ACC112 (cell line): ENCODE measurements around the gene CENPB.
A peak's percentile ranks its signal among the peaks of the same experiment; 100 is the strongest.

Experiments
- H2AFZ ChIP-seq: fragments of 200-600 bp; sonication (generic); one replicate; pipeline ENCODE4 v1.6.0; 2017; ENCODE audit warnings: antibody characterized with exemption, low read length; ENCODE audit not compliant: unreplicated experiment
- H3K27ac ChIP-seq: fragments of 200-600 bp; sonication (generic); 2 replicates; pipeline ENCODE4 v1.5.1; 2014; ENCODE audit warnings: low read depth, mild to moderate bottlenecking, antibody characterized with exemption, low read length, moderate library complexity
- H3K27me3 ChIP-seq: fragments of 200-600 bp; sonication (generic); 2 replicates; pipeline ENCODE4 v1.6.1; 2014; ENCODE audit warnings: mild to moderate bottlenecking, antibody characterized with exemption, low read length, moderate library complexity, mixed read lengths; ENCODE audit not compliant: insufficient read depth
- H3K36me3 ChIP-seq: fragments of 200-600 bp; sonication (generic); 2 replicates; pipeline ENCODE4 v1.6.1; 2016; ENCODE audit warnings: mild to moderate bottlenecking, antibody characterized with exemption, low read length, moderate library complexity, mixed read lengths; ENCODE audit not compliant: insufficient read depth
- H3K4me1 ChIP-seq: fragments of 200-600 bp; sonication (generic); one replicate; pipeline ENCODE4 v1.6.1; 2016; ENCODE audit warnings: low read length, mixed read lengths; ENCODE audit not compliant: insufficient read depth, unreplicated experiment, control insufficient read depth
- H3K4me3 ChIP-seq: fragments of 200-600 bp; sonication (generic); 2 replicates; pipeline ENCODE4 v1.5.1; 2014; ENCODE audit warnings: mild to moderate bottlenecking, low read depth, low read length
- H3K79me2 ChIP-seq: fragments of 200-600 bp; sonication (generic); one replicate; pipeline ENCODE4 v1.6.0; 2016; ENCODE audit warnings: low read length; ENCODE audit not compliant: control insufficient read depth, unreplicated experiment, insufficient read depth

Gene CENPB

GRCh38 chr20:3777716-3778629, 8.6 kb downstream of the CENPB start:
- H3K36me3 ChIP-seq: no peaks in the 10 kb centered on the region
- H3K4me1 ChIP-seq: no peaks in the 10 kb centered on the region
- H3K27me3 ChIP-seq: 0 out of 2 replicates have a peak, but pooled peaks cover 10% of the 10 kb centered on the region
- no peak overlapping the region for H3K27ac ChIP-seq
- H3K4me3 ChIP-seq: peak overlapping the region; percentile 80
- H2AFZ ChIP-seq: peak overlapping the region; percentile 85
- no peaks in the 10 kb centered on the region for H3K79me2 ChIP-seq

DNA sequence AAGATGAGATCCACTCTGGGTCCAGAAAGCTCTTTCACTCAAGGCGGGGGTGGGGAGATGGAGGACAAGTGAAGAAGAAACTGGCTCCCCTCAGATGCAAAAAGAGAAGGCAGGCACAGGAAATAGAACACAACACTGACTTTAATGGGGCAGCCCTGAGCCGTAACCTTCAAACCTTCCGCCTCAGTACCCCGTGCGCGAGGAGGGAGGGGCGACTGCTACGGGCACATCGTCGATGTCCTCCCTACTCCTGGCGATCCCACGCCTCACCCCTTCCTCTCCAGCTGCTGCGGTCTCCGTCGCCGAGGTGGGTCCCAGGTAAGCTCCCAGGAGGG, 9.2 kb downstream of the CENPB start:
- H3K79me2 ChIP-seq: no peaks in the 10 kb centered on the region
- H2AFZ ChIP-seq: peak overlapping the region; percentile 85
- H3K27ac ChIP-seq: no peak overlapping the region
- no peaks in the 10 kb centered on the region for H3K4me1 ChIP-seq
- 0 out of 2 replicates have a peak, but pooled peaks cover 10% of the 10 kb centered on the region for H3K27me3 ChIP-seq
- peak overlapping the region; percentile 80 for H3K4me3 ChIP-seq
- H3K36me3 ChIP-seq: no peaks in the 10 kb centered on the region

DNA sequence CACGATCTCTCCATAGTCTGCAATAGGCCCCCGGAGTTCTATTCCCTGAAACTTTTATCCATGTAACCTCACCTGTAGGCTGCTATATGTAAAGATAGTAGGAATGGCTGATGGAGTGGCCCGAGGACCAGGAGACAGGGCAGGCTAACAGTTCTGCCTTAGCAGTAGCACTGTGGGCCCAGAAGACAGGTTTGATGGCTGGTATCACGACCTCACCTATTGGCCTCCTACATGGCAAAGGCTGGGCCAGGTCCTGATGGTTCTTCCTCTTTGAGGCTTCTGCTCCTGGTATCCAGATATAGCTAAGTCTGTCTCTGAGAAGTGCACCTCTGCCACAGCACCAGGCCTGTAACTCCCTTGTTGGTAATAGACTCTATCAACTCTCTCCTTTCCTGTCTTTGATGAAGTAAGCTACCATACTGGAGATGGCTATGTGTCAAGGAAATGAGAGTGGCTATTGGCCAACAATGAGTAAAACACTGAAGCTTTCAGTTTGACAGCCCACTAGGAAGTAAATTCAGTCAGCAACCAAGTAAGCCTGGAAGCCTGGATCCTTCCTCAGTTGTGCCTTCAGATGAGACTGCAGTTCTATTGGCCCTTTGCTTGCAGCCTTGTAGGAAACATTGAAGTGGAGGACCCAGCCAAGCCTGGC, 11.0 kb downstream of the CENPB start:
- Histone ChIP-seq H3K27me3 (0 out of 2 replicates have a peak, but pooled peaks cover 10% of the 10 kb centered on the region), H3K4me3 (no peak overlapping the region), H3K36me3 (no peaks in the 10 kb centered on the region), H2AFZ (no peak overlapping the region), H3K79me2 (no peaks in the 10 kb centered on the region), H3K27ac (no peak overlapping the region), H3K4me1 (no peaks in the 10 kb centered on the region)

GRCh38 chr20:3771552-3772058, 14.9 kb downstream of the CENPB start:
- Histone ChIP-seq H3K79me2 (peaks cover 8% of the 10 kb centered on the region), H3K36me3 (no peaks in the 10 kb centered on the region), H3K4me3 (no peak overlapping the region), H2AFZ (no peak overlapping the region), H3K27ac (no peak overlapping the region), H3K27me3 (no peaks in the 10 kb centered on the region), H3K4me1 (peaks cover 9% of the 10 kb centered on the region)

GRCh38 chr20:3768342-3769130, 18.0 kb downstream of the CENPB start:
- H3K27ac ChIP-seq: peak overlapping the region; percentile 68
- H3K36me3 ChIP-seq: no peaks in the 10 kb centered on the region
- H3K4me1 ChIP-seq: peaks cover 16% of the 10 kb centered on the region
- H3K4me3 ChIP-seq: peak overlapping the region; percentile 96
- no peaks in the 10 kb centered on the region for H3K27me3 ChIP-seq
- H2AFZ ChIP-seq: peak overlapping the region; percentile 80
- peaks cover 9% of the 10 kb centered on the region for H3K79me2 ChIP-seq

DNA sequence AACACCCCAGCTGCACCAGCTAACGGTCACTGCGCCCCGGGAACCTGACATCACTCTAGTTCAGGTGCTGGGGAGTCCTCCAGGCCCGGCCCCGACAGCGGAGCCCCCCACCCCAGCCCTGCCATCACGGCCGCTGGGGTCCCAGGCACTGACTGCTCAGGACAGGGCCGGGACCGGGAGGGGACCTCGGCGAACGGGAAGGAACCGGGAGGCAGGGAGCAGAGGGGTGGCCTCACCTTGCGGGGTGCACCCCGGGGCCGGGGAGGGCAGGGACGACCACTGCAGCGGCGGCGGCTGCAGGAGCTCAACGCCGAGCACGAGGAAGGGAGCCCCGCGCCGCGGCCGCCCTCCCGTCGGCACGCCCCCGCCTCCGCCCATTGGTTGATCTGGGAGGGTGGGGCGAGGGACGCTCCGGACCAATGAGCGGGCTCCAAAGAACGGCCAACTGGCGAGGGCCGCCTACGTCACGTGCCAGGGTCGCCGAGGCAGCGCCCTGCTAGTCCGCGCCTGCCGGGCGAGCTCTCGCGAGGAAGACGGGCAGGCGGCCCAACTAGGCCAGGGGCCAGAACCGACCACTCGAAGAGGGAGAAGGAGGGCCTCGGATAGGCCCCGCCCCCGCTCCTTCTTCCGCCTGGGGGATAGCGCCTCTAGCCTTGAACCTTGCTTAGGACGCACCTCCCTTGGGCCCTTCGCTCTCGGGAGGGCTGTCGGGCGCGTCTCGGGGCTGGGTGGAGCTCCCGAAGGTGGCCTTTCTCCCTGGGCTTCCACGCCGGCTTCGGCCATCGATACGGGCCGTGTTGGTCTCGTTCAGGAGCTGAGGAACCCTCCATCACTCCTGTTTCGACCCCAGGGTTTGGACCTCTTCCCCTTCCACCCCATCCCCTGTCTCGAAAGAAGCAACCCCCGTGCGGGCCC, 18.9 kb downstream of the CENPB start, which contains the start of gene ADISSP:
Gene ADISSP (minus strand): TSS at position 327 of the 915 bp plus-strand sequence. CDS start 7,653 bp downstream, outside the sequence.
- Histone ChIP-seq H3K27me3 (no peaks in the 10 kb centered on the region), H3K4me1 (peaks cover 16% of the 10 kb centered on the region), H3K36me3 (no peaks in the 10 kb centered on the region), H3K79me2 (peaks cover 9% of the 10 kb centered on the region), H2AFZ (peak within 1 kb of the TSS; percentile 80), H3K4me3 (peak within 1 kb of the TSS; percentile 96), H3K27ac (peak within 1 kb of the TSS; percentile 68)

GRCh38 chr20:3767110-3767426, 19.5 kb downstream of the CENPB start:
- no peaks in the 10 kb centered on the region for H3K36me3 ChIP-seq
- H3K79me2 ChIP-seq: peaks cover 9% of the 10 kb centered on the region
- peaks cover 16% of the 10 kb centered on the region for H3K4me1 ChIP-seq
- H3K27me3 ChIP-seq: no peaks in the 10 kb centered on the region
- peak overlapping the region; percentile 96 for H3K4me3 ChIP-seq
- peak overlapping the region; percentile 67 for H2AFZ ChIP-seq
- H3K27ac ChIP-seq: no peak overlapping the region

GRCh38 chr20:3766422-3767109, 20.0 kb downstream of the CENPB start:
- H3K27me3 ChIP-seq: no peaks in the 10 kb centered on the region
- H2AFZ ChIP-seq: peak overlapping the region; percentile 67
- H3K27ac ChIP-seq: no peak overlapping the region
- H3K79me2 ChIP-seq: peaks cover 9% of the 10 kb centered on the region
- H3K4me1 ChIP-seq: peaks cover 16% of the 10 kb centered on the region
- H3K4me3 ChIP-seq: peak overlapping the region; percentile 96
- H3K36me3 ChIP-seq: no peaks in the 10 kb centered on the region

DNA sequence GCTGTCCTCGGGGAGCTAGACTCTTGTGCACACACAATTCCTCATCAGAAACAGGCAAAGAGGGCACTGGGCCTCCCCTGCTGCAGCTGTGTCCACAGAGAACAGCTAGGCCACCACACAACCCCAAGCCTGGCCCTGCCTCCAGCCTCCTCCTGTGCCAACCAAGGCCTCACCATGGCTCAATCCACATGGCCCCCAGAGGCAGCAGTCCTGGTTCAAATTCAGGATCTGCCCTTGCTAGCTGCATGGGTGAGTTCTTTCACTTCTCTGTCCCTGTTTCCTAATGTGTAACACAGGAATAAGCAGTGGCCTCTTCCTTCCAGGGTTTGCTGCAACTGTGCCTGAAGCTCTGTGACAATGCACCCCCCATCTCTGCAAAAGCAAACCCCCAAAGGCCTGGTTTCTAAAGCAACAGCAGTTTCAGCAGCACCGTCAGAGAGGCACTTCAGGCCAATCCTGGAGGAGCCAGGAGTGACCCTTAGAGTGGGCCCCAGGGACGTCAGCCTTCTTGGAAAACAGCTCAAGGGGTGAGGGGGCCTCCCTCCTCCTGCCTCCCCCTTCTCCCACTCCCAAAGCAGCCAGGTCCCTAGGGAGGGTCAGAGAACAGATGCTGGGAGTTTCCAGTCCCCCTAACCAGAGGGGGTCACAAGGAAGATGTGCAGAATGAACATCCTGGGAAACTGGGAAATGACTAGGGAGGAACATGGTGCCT, 21.2 kb downstream of the CENPB start:
- H3K27ac ChIP-seq: no peak overlapping the region
- peaks cover 9% of the 10 kb centered on the region for H3K79me2 ChIP-seq
- H3K27me3 ChIP-seq: no peaks in the 10 kb centered on the region
- no peak overlapping the region for H2AFZ ChIP-seq
- H3K4me3 ChIP-seq: no peak overlapping the region
- H3K36me3 ChIP-seq: no peaks in the 10 kb centered on the region
- H3K4me1 ChIP-seq: peaks cover 16% of the 10 kb centered on the region
